ENCODE results near the gene PITPNM3.
"Not testable (repeated sequence)": the region's sequence is repeated elsewhere in the genome, so short reads cannot be mapped to it uniquely, and the experiment has no call there.

The PITPNM3 gene

GRCh38 chr17:6497496-6498221, 58.7 kb downstream of the PITPNM3 start:
- no peak for DNase-seq

- no peak for DNase-seq
Observed at GRCh38 chr17:6496640-6497441, 59.5 kb downstream of the PITPNM3 start.

- DNase-seq: no peak
Observed at GRCh38 chr17:6496116-6496481, 60.3 kb downstream of the PITPNM3 start.

DNA sequence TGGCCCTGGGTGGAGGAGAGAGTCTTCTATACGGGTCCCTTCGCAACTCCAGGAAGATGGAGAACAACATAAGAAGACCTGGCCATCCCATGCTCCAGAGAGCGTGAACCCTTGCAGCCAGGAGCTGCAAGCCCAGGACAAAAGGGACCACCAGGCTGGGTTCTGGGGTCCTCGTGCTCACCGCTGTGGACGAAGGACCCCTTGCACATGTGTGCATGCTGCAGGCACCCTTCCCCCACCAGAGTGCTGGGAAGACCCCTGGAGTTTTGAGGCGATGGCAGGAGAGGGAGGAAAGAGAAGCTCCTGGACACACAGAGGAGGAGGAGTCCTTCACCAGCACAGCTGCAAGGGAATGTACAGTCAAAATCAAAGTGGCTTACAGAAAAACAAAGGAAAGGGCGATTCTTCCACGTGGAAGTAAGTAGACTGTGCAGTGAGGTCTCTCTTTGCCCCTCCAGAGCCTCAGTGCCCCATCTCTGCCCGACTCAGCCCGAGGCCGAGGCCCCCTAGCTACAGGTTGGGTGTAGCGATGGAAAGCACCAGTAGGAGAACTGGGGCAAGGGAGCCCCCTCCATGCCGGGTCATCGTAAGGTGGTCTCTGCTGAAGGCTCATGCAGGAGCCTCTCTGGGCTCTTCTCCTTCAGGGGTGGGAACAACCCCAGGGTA, 60.8 kb downstream of the PITPNM3 start:
- no peak for DNase-seq

- DNase-seq: no peak
Observed at GRCh38 chr17:6494239-6494941, 62.0 kb downstream of the PITPNM3 start.

DNA sequence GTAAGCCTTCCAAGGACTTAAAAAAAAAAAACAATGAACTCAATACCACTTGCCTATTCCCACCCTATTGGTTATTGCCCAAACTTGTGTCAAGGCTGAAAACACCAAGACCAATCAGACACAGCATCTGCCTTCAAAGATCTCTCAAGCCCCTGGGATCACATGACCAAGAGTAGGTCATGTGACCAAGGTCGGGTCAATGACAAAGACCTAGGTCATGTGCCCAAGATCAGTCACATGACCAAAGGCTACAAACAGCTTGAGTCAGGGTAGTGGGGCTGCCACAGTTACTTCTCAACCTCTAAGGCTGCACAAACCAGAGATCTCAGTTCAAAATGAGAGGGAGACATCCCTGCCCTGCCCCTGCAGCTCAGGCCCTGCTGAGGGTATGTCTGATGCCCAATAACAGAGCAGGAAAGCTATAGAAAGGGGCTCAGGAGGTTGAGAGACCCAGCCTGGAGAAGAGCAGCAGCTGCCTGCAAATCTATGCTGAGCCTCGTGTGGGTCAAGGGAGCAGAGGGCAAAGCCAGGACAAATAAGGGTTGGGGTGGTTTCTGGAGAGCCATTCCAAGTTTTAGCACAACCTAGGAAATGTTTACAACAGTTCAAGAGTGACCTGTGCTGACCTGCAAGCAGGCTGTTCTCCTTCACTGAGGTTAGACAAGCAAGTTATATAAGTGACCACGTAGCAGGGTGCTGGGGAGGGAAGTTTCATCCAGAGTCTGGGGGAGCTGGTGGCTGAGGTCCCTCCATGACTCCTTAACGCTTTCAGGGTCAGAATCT, 63.3 kb downstream of the PITPNM3 start:
- no peak for DNase-seq

DNA sequence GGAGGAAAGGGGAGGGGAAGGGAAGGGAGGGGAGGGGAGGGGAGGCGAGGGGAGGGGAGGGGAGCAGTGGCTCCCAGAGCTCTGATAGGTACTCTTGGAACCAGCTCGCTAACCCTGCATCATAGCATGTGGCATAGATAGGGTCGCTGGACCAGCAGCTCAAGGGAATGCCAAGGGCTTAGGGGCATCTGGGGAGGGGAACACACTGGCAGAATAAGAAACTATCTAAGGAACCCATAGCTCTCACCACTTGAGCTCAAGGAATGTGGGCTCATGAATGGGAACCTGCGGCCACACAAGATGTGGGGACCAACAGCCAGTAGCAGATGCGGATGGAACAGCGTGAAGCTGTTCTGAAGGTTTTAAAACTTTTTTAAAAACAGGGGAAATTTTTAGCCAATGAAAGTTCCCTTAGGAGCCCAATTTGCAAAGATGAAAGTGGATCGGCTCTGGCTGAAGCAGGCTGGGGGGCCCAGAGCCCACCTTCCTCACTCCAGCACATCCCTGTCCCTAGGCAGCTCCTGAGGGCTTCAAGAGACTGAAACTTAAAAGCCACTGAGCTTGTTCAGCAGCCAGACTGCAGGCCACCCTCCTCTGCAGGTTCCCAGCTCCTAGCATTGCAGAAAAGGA, 65.2 kb downstream of the PITPNM3 start:
- no peak for DNase-seq

DNA sequence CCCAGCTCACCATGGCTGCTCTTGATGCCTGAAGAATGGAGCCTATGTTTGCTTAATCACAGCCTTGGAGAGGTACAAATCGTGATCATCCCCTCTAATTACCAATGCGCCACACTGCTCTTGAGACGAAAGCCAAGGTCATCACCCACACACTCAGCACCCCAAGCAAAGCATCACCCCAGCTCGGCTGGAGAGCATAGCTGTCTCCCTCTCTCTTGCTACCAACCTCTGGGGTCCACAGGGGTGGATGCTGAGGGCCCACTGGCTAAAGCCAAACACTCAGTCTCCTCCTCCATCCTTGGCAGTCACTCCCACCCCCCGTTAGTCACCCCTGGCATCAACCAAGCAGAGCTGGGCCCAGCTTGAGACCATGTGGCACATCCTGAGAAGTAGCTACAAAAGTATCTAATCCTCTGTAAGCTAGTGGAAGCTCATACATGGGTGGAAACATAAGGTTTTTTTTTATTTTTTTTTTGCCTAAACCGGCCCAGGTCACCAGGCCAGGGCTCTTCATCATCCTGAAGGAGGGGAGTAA, 67.3 kb downstream of the PITPNM3 start:
- DNase-seq: no peak

DNA sequence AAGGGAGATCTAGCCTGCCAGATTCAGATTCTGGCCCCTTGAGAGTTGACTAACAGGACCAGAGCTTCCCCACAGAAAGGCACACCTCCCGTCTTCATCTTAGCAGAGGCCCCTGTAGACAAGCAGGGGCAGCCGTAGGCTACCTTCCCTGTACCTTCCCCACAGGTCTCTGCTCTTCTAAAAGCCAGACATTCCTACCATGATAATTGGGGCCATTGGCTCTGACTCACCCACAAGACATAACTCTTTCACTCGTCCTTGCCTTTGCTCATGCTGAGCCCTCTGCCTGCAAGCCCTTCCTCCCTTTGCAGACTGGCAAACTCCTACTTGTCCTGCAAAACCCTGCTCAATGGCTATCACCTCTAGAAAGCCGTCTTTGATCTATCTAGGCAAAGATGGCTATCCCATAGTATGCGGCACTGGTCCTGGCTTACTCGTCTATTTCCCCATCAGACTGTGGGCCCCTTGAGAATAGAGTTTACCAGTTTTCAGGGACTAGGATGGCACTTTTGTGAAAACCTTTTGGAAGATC, 68.3 kb downstream of the PITPNM3 start:
- no peak for DNase-seq

DNA sequence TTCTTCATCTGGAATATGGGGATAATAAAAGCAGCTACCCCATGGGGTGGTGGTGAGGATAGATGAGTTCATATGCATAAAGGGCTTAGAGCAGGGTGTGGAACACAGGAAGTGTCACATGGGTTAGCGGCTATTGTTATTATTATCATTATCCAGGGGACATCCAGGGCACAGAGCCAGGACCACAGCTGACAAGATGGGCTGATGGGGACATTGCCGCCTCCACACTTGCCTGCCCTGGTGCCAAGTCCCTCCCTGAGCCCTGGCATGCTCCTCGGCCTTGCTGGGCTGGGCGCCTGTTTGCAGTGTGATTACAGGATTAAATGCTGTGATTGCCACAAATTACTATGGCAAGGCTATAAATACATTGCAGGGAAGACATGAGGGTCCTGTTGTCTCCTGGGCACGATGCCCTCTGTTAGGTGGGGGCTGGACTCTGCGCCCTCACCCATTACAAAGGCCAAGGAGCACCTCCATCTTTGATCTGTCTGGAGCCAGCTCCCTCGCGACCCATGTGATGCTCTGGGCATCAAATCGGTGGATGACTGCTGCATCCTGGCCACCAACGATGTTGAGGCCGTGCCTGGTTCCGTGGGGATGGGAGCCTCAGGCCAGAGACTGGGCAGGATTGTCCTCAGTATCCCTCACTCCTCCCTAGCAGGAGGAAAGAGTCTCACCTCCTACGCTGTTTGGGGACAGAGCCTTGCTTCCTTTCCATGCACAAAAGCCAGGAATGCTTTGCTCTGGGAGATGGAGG, 68.9 kb downstream of the PITPNM3 start:
- no peak for DNase-seq

- no peak for DNase-seq
Observed at GRCh38 chr17:6485646-6486412, 70.5 kb downstream of the PITPNM3 start.

- no peak for DNase-seq
Observed at GRCh38 chr17:6483507-6483906, 72.8 kb downstream of the PITPNM3 start.

- not testable (repeated sequence) for DNase-seq
Observed at GRCh38 chr17:6482796-6483195, 73.6 kb downstream of the PITPNM3 start.

DNA sequence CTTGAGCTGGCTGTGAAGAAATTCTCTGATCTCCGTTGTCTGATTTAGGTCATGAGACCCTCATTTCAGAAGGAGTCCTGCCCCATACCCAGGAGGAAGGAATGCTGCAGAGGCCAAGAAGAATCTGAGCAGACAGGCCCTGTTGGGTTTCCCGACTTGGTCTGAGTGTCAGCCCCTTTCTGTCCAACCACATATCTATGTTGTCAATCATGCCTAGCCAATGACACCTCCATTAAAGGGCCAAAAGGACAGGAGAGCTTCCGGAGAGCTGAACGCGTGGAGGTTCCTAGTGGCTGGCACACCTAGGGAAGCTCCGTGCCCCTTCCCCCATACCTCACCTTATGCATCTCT, 74.3 kb downstream of the PITPNM3 start:
- no peak for DNase-seq

- DNase-seq: no peak
Observed at GRCh38 chr17:6480303-6480675, 76.1 kb downstream of the PITPNM3 start.

- DNase-seq: no peak
Observed at GRCh38 chr17:6479622-6480302, 76.6 kb downstream of the PITPNM3 start.

GRCh38 chr17:6478486-6478885, 77.9 kb downstream of the PITPNM3 start:
- DNase-seq: no peak

DNA sequence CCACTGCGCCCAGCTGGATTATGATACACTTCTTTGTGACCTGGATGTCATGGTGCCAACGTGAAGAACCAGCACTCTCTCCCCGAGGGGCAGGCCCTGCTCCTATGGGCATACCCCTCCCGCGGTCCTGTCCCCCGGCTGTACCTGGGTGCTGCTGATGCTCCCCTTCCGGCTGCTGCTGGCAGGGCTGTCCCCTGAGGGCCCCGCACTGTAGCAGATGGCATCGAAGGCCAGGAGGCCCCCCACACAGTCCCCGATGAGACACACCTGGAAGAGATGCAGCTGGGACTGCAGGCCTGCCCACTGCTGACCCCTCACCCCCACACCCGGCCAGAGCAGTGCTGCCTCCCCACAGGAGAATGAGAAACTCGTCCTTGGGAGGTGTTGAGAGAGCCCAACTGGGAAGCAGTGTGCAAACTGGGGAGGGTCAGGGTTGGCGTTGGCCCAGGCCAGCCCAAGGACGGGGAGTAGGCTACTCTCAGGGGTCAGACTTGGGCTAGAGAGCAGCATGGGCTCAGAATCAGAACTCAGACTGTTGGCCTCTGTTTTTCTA, 78.4 kb downstream of the PITPNM3 start:
- DNase-seq: no peak

DNA sequence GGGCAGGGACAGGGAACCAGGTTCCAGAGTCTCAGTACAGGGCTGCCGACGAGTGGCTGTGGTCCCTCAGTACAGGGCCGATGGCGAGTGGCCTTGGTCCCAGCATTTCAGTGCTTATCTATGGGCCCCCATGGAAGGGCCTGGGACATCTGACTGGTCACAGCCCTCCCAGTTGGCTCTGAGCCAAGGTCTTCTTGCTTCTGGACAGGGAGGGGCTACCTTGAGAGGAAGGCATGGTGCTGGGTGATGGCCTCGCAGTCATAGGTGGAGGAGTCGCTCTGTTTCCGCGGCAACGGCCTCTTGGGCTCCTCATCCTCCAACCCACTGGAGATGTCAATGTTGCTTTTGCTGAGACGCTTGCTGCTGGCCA, 79.6 kb downstream of the PITPNM3 start:
- no peak for DNase-seq

Measured in CD4-positive, alpha-beta T cell treated with Interleukin-17A for 1 hour (primary cell).